ENCODE measurements around the gene UROC1.

GRCh38 chr3:126546013-126546412 is 28.4 kb upstream of the UROC1 start:
- TF ChIP-seq CTCF (IDR thresholded peaks at IDR 0.05) (no peak), ZFX (IDR thresholded peaks at IDR 0.05; ENCODE audit: borderline replicate concordance) (no peak)

Measured in 22Rv1 (cell line).